ENCODE measurements around the gene PTPRF.

DNA sequence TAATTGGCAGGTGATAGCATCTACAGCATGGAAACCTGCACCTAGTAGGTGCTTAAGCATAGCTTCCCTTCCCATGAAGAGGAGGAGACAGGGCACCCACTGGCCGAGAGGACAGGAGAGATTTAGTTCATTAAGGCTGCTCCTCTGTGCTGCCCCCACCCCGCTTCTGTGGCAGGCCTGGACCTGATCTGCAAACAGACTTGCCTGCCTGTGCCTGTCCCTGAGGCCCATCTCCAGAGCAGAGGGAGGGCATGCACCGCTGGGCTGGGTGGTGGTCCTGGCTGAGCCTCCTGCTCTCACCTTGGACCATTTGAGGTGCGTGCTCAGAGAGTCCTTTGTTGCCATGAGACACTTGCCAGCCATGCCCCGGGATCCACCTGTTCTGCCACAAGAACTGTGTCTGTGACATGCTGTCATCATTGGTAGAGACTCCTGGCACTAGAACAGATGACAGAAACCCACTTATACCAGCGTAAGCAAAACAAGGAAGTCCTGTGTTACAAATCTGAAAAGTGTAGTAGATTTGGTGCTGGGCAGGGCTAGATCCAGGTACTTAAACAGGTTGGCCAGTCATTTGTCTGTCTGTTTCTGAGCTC, 55.6 kb downstream of the PTPRF start:
- TF ChIP-seq POLR2A (IDR thresholded peaks at IDR 0.05; ENCODE audit: low read depth, low read length) (no peak), POLR2AphosphoS5 (IDR thresholded peaks at IDR 0.05; ENCODE audit: low read depth, low read length) (no peak), TAF1 (IDR thresholded peaks at IDR 0.05; ENCODE audit: borderline replicate concordance, low read depth, low read length) (no peak)
